H9 (cell line): ENCODE results near the gene SP3. TPM values are rescaled to one million over a fixed set of nuclear protein-coding genes. Genes with fewer than 3 reads are reported as not detected.

Experiments used
- DNase-seq: peaks from one replicate; pipeline ENCODE4 v3.0.0-alpha.2; 2017
- H2AFZ ChIP-seq: one replicate; pipeline ENCODE4 v1.6.1; 2013; ENCODE audit warnings: mild to moderate bottlenecking, low read length, control low read depth, moderate library complexity
- H2AK5ac ChIP-seq: 2 replicates; pipeline ENCODE4 v1.6.1; 2013; ENCODE audit warnings: low read length, control low read depth, mixed read lengths; ENCODE audit not compliant: insufficient read length
- H2BK120ac ChIP-seq: one replicate; pipeline ENCODE4 v1.6.1; 2013; ENCODE audit warnings: low read depth, mild to moderate bottlenecking, low read length, control low read depth, inconsistent platforms; ENCODE audit not compliant: poor library complexity, severe bottlenecking
- H2BK12ac ChIP-seq: 2 replicates; pipeline ENCODE4 v1.6.1; 2013; ENCODE audit warnings: low read length, control low read depth, mixed read lengths, low read depth; ENCODE audit not compliant: insufficient read length
- H2BK15ac ChIP-seq: 2 replicates; pipeline ENCODE4 v1.6.1; 2013; ENCODE audit warnings: low read depth, low read length, control low read depth
- H2BK20ac ChIP-seq: one replicate; pipeline ENCODE4 v1.6.1; 2013; ENCODE audit warnings: low read depth, mild to moderate bottlenecking, low read length, control low read depth, inconsistent platforms; ENCODE audit not compliant: poor library complexity, severe bottlenecking
- H2BK5ac ChIP-seq: 2 replicates; pipeline ENCODE4 v1.6.1; 2013; ENCODE audit warnings: low read length, control low read depth, mixed read lengths; ENCODE audit not compliant: insufficient read length
- H3K14ac ChIP-seq: 2 replicates; pipeline ENCODE4 v1.6.1; 2013; ENCODE audit warnings: low read length, control low read depth; ENCODE audit not compliant: insufficient read depth
- H3K18ac ChIP-seq: 2 replicates; pipeline ENCODE4 v1.6.1; 2013; ENCODE audit warnings: low read depth, mild to moderate bottlenecking, mixed read lengths, low read length, control low read depth; ENCODE audit not compliant: insufficient read length
- H3K23ac ChIP-seq: 2 replicates; pipeline ENCODE4 v1.6.1; 2013; ENCODE audit warnings: low read length, control low read depth, mixed read lengths, low read depth; ENCODE audit not compliant: insufficient read length
- H3K23me2 ChIP-seq: 2 replicates; pipeline ENCODE4 v1.6.1; 2013; ENCODE audit warnings: low read depth, mild to moderate bottlenecking, mixed read lengths, low read length, control low read depth; ENCODE audit not compliant: insufficient read length, poor library complexity, severe bottlenecking
- H3K27ac ChIP-seq: 2 replicates; pipeline ENCODE4 v1.5.1; 2013; ENCODE audit warnings: low read length, control low read depth, mixed read lengths, low read depth; ENCODE audit not compliant: insufficient read length
- H3K27me3 ChIP-seq: 2 replicates; pipeline ENCODE4 v1.6.1; 2013; ENCODE audit warnings: low read length, control low read depth, inconsistent platforms; ENCODE audit not compliant: insufficient read depth
- H3K4ac ChIP-seq: 2 replicates; pipeline ENCODE4 v1.6.1; 2013; ENCODE audit warnings: low read depth, mild to moderate bottlenecking, control low read depth, inconsistent platforms, low read length, moderate library complexity
- H3K4me1 ChIP-seq: 2 replicates; pipeline ENCODE4 v1.6.1; 2013; ENCODE audit warnings: low read length, control low read depth, inconsistent platforms; ENCODE audit not compliant: insufficient read depth
- H3K4me2 ChIP-seq: 2 replicates; pipeline ENCODE4 v1.6.1; 2013; ENCODE audit warnings: low read length, control low read depth, mixed read lengths; ENCODE audit not compliant: insufficient read length, insufficient read depth
- H3K56ac ChIP-seq: 2 replicates; pipeline ENCODE4 v1.6.1; 2013; ENCODE audit warnings: low read depth, mild to moderate bottlenecking, mixed read lengths, low read length, control low read depth; ENCODE audit not compliant: insufficient read length
- H3K79me1 ChIP-seq: 2 replicates; pipeline ENCODE4 v1.6.1; 2013; ENCODE audit warnings: low read depth, mild to moderate bottlenecking, moderate library complexity, low read length, control low read depth, inconsistent platforms; ENCODE audit not compliant: insufficient read depth, poor library complexity, severe bottlenecking
- H3K79me2 ChIP-seq: 2 replicates; pipeline ENCODE4 v1.6.1; 2013; ENCODE audit warnings: low read length, control low read depth, inconsistent platforms; ENCODE audit not compliant: insufficient read depth
- H3K9ac ChIP-seq: 2 replicates; pipeline ENCODE4 v1.6.1; 2013; ENCODE audit warnings: low read length, control low read depth, mixed read lengths; ENCODE audit not compliant: insufficient read length; ENCODE audit errors: extremely low read depth
- H3K9me3 ChIP-seq: one replicate; pipeline ENCODE4 v1.6.1; 2013; ENCODE audit warnings: low read depth, low read length, inconsistent platforms; ENCODE audit not compliant: control insufficient read depth
- H3T11ph ChIP-seq: one replicate; pipeline ENCODE4 v1.6.1; 2013; ENCODE audit warnings: mild to moderate bottlenecking, low read length, control low read depth, inconsistent platforms
- H4K20me1 ChIP-seq: one replicate; pipeline ENCODE4 v1.6.1; 2013; ENCODE audit not compliant: control insufficient read depth, insufficient read length, insufficient read depth
- H4K5ac ChIP-seq: 2 replicates; pipeline ENCODE4 v1.6.1; 2013; ENCODE audit warnings: low read depth, mild to moderate bottlenecking, mixed read lengths, low read length, control low read depth; ENCODE audit not compliant: insufficient read length
- H4K8ac ChIP-seq: replicated peaks from 2 replicates; pipeline ENCODE4 v1.6.1; 2013; ENCODE audit warnings: low read length, control low read depth, mixed read lengths, low read depth; ENCODE audit not compliant: insufficient read length
- H4K91ac ChIP-seq: 2 replicates; pipeline ENCODE4 v1.6.1; 2013; ENCODE audit warnings: low read depth, mild to moderate bottlenecking, moderate library complexity, mixed read lengths, low read length, control low read depth; ENCODE audit not compliant: insufficient read length
- H3K27ac Mint-ChIP-seq, 3 experiments: 2 replicates in 2 of 3; 3 replicates in 1 of 3; pipeline ENCODE4 v1.8.0; 2020 to 2021; ENCODE audit warnings: mixed read lengths in 3 of 3, mild to moderate bottlenecking in 1 of 3, moderate library complexity in 1 of 3
- H3K27me3 Mint-ChIP-seq: 2 replicates; pipeline ENCODE4 v1.8.0; 2021; ENCODE audit warnings: low read depth, mild to moderate bottlenecking, moderate library complexity, mixed read lengths
- H3K36me3 Mint-ChIP-seq, 3 experiments: 2 replicates in 2 of 3; 3 replicates in 1 of 3; pipeline ENCODE4 v1.8.0; 2020 to 2021; ENCODE audit warnings: low read depth in 3 of 3, mixed read lengths in 3 of 3; ENCODE audit not compliant: insufficient read depth in 1 of 3
- H3K4me1 Mint-ChIP-seq, 2 experiments: 2 replicates each; pipeline ENCODE4 v1.8.0; 2020; ENCODE audit warnings: mixed read lengths in 2 of 2
- H3K4me3 Mint-ChIP-seq, 2 experiments: 2 replicates in 1 of 2; 3 replicates in 1 of 2; pipeline ENCODE4 v1.8.0; 2020 to 2021; ENCODE audit warnings: mild to moderate bottlenecking in 2 of 2, mixed read lengths in 2 of 2, moderate library complexity in 1 of 2
- H3K9me3 Mint-ChIP-seq, 2 experiments: 2 replicates in 1 of 2; 3 replicates in 1 of 2; pipeline ENCODE4 v1.8.0; 2020; ENCODE audit warnings: mild to moderate bottlenecking in 2 of 2, mixed read lengths in 2 of 2, moderate library complexity in 1 of 2
- CTCF ChIP-seq: fragments of 200-600 bp; sonication (generic); conservative IDR thresholded peaks from 3 replicates; pipeline ENCODE4 v1.8.0; 2021; ENCODE audit warnings: antibody characterized with exemption, mild to moderate bottlenecking
- whole genome bisulfite sequencing: extraction: QIAGEN DNeasy Blood & Tissue Kit; methylation state at CpG from one replicate; pipeline ENCODE4 v1.1.7; 2013; ENCODE audit warnings: missing lambda C conversion rate, low lambda C conversion rate, mixed read lengths; ENCODE audit not compliant: insufficient read length; ENCODE audit errors: extremely low coverage; 5-methylcytosine and 5-hydroxymethylcytosine counted together
- total RNA-seq: library from RNA; stranded (reverse); gene quantifications from 2 replicates; pipeline ENCODE4 v1.2.1, GENCODE V29; 2021

Gene SP3
- total RNA-seq, 1 experiment from 2014 or later, result 86.3 TPM

- Histone ChIP-seq H2BK20ac (no peak overlapping the region), H3K14ac (no peak overlapping the region), H3K4ac (no peak overlapping the region), H4K91ac (no peak overlapping the region), H3K23me2 (no peaks in the 10 kb centered on the region), H2BK12ac (no peak overlapping the region), H3K56ac (no peak overlapping the region), H2AK5ac (no peak overlapping the region), H4K20me1 (no peaks in the 10 kb centered on the region), H3K27me3 (no peaks in the 10 kb centered on the region), H3K79me2 (no peaks in the 10 kb centered on the region), H3K18ac (no peak overlapping the region), H2BK5ac (no peak overlapping the region), H3K79me1 (no peaks in the 10 kb centered on the region), H3K9ac (no peak overlapping the region), H3T11ph (peak overlapping the region; percentile 59), H2AFZ (peak overlapping the region; percentile 1), H2BK15ac (no peak overlapping the region), H4K5ac (no peak overlapping the region), H3K4me1 (peaks cover 4% of the 10 kb centered on the region; the same call in 1 of the 2 replicates), H3K27ac (no peak overlapping the region), H3K23ac (no peak overlapping the region), H3K9me3 (no peaks in the 10 kb centered on the region), H2BK120ac (peak overlapping the region; percentile 77), H3K4me2 (no peak overlapping the region), H4K8ac (no peak overlapping the region)
- Mint-ChIP-seq H3K27me3 (peaks cover 1% of the 10 kb centered on the region; the same call in 1 of the 2 replicates), H3K4me3 (no peak overlapping the region), H3K4me1 (peaks cover 11 to 16% of the 10 kb centered on the region in 2 experiments), H3K36me3 (no peaks in the 10 kb centered on the region), H3K9me3 (no peaks in the 10 kb centered on the region), H3K27ac (peak overlapping the region in 2 of 3 experiments; percentile 24 to 74; a peak in 1 of 7 replicates)
- DNase-seq, result no peak
- TF ChIP-seq CTCF, result no peak
- WGBS, result no CpG with 5 or more reads among the region's 3 CpGs
Observed at GRCh38 chr2:173982918-173983317, 17.7 kb upstream of the SP3 start.
